IMR-90 (cell line): ENCODE results near the gene GYG2. TPM values are rescaled to one million over a fixed set of nuclear protein-coding genes. Genes with fewer than 3 reads are reported as not detected.
"Not testable (repeated sequence)": the region's sequence is repeated elsewhere in the genome, so short reads cannot be mapped to it uniquely, and the experiment has no call there.

ENCODE experiments used
- ATAC-seq: fragments of 200-7000 bp; cut with Tn5 transposase; 2 replicates; pipeline ENCODE4 v1.9.1; 2020; ENCODE audit warnings: low read depth, mild to moderate bottlenecking, moderate library complexity
- BruUV-seq: library from RNA; stranded (reverse); fragments of 400-500 nt; replicated peaks from 2 replicates; lab custom pipeline; 2021; lab: Mats Ljungman, UMichigan
- CTCF ChIA-PET: fragments of 300-600 bp; formaldehyde crosslinking; extraction: SDS; loops from one replicate; lab custom pipeline; 2021; ENCODE audit warnings: antibody characterized with exemption; lab: Yijun Ruan, JAX
- POLR2A ChIA-PET: fragments of 300-600 bp; sonication (Branson Sonifier 250); formaldehyde crosslinking; loops from one replicate; lab custom pipeline; 2022; ENCODE audit warnings: antibody characterized with exemption; ENCODE audit not compliant: unreplicated experiment; lab: Charles Lee
- DNase-seq: peaks from one replicate; pipeline ENCODE4 v3.0.0; 2013
- H2AFZ ChIP-seq: replicated peaks from 2 replicates; pipeline ENCODE3; 2013; ENCODE audit warnings: low read length, mild to moderate bottlenecking; ENCODE audit not compliant: poor library complexity
- H2AK5ac ChIP-seq: 2 replicates; pipeline ENCODE4 v1.6.1; 2013; ENCODE audit warnings: low read depth, low read length, inconsistent platforms
- H2AK9ac ChIP-seq: replicated peaks from 2 replicates; pipeline ENCODE3; 2013; ENCODE audit warnings: mild to moderate bottlenecking, low read depth, low read length, moderate library complexity; ENCODE audit not compliant: poor library complexity
- H2BK120ac ChIP-seq: 2 replicates; pipeline ENCODE4 v1.6.1; 2013; ENCODE audit warnings: low read depth, low read length, inconsistent platforms
- H2BK15ac ChIP-seq: 3 replicates; pipeline ENCODE4 v1.6.1; 2013; ENCODE audit warnings: low read depth, low read length, inconsistent platforms
- H2BK20ac ChIP-seq: 2 replicates; pipeline ENCODE4 v1.6.1; 2013; ENCODE audit warnings: low read depth, mild to moderate bottlenecking, inconsistent platforms, low read length, moderate library complexity
- H2BK5ac ChIP-seq: 2 replicates; pipeline ENCODE4 v1.6.1; 2013; ENCODE audit warnings: mild to moderate bottlenecking, low read depth, low read length, inconsistent platforms; ENCODE audit not compliant: poor library complexity, severe bottlenecking
- H3K14ac ChIP-seq: replicated peaks from 2 replicates; pipeline ENCODE4 v1.6.1; 2013; ENCODE audit warnings: low read depth, low read length, inconsistent platforms
- H3K18ac ChIP-seq: 2 replicates; pipeline ENCODE4 v1.6.1; 2013; ENCODE audit warnings: low read depth, low read length, control low read depth
- H3K23ac ChIP-seq: 2 replicates; pipeline ENCODE4 v1.6.1; 2013; ENCODE audit warnings: low read depth, low read length, inconsistent platforms
- H3K27ac ChIP-seq: 2 replicates; pipeline ENCODE4 v1.5.1; 2013; ENCODE audit warnings: mild to moderate bottlenecking, control low read depth, low read length; ENCODE audit not compliant: insufficient read depth
- H3K27me3 ChIP-seq: 2 replicates; pipeline ENCODE4 v1.6.1; 2013; ENCODE audit warnings: low read length; ENCODE audit not compliant: control insufficient read depth, insufficient read depth
- H3K36me3 ChIP-seq: 2 replicates; pipeline ENCODE4 v1.6.1; 2013; ENCODE audit warnings: low read length, mixed read lengths; ENCODE audit not compliant: control insufficient read depth, insufficient read depth
- H3K4ac ChIP-seq: 2 replicates; pipeline ENCODE4 v1.6.1; 2013; ENCODE audit warnings: low read depth, low read length, inconsistent platforms
- H3K4me1 ChIP-seq: 2 replicates; pipeline ENCODE4 v1.6.1; 2013; ENCODE audit warnings: low read length, mixed read lengths; ENCODE audit not compliant: control insufficient read depth, insufficient read depth
- H3K4me2 ChIP-seq: 2 replicates; pipeline ENCODE4 v1.6.1; 2013; ENCODE audit warnings: low read depth, mild to moderate bottlenecking, control low read depth, low read length, moderate library complexity
- H3K4me3 ChIP-seq: 2 replicates; pipeline ENCODE4 v1.5.1; 2013; ENCODE audit warnings: low read depth, mild to moderate bottlenecking, control low read depth, low read length, moderate library complexity; ENCODE audit not compliant: insufficient read depth
- H3K56ac ChIP-seq: 2 replicates; pipeline ENCODE4 v1.6.1; 2013; ENCODE audit warnings: low read length, inconsistent platforms; ENCODE audit not compliant: insufficient read depth; ENCODE audit errors: extremely low read depth
- H3K79me1 ChIP-seq, 2 experiments: 2 replicates each; pipeline ENCODE4 v1.6.1; 2013; ENCODE audit warnings: low read length in 2 of 2, inconsistent platforms in 1 of 2, low read depth in 1 of 2
- H3K9ac ChIP-seq: 2 replicates; pipeline ENCODE4 v1.6.1; 2013; ENCODE audit warnings: low read depth, low read length, control low read depth
- H3K9me1 ChIP-seq: 2 replicates; pipeline ENCODE4 v1.6.1; 2013; ENCODE audit warnings: low read length, inconsistent platforms; ENCODE audit not compliant: insufficient read depth
- H3K9me3 ChIP-seq: 2 replicates; pipeline ENCODE4 v1.6.1; 2013; ENCODE audit warnings: low read length; ENCODE audit not compliant: control insufficient read depth, insufficient read depth
- H4K20me1 ChIP-seq: 2 replicates; pipeline ENCODE4 v1.6.1; 2013; ENCODE audit warnings: low read length, inconsistent platforms; ENCODE audit not compliant: insufficient read depth
- H4K5ac ChIP-seq: 2 replicates; pipeline ENCODE4 v1.6.1; 2013; ENCODE audit warnings: mild to moderate bottlenecking, low read depth, low read length, control low read depth
- H4K8ac ChIP-seq, 2 experiments: 2 replicates each; pipeline ENCODE4 v1.6.1; 2013; ENCODE audit warnings: low read depth in 2 of 2, low read length in 2 of 2, control low read depth in 1 of 2, inconsistent platforms in 1 of 2
- H4K91ac ChIP-seq: 2 replicates; pipeline ENCODE4 v1.6.1; 2013; ENCODE audit warnings: low read depth, low read length, inconsistent platforms; ENCODE audit not compliant: insufficient read depth
- RAD21 ChIP-seq: IDR thresholded peaks from 2 replicates; pipeline ENCODE4 v1.6.1; 2012; ENCODE audit warnings: low read length, improper control_type of control experiment
- WGBS, 2 experiments: methylation state at CpG; one replicate each; pipeline versions ENCODE4 v1.1.5 to v1.1.7; 2013; ENCODE audit warnings: missing lambda C conversion rate in 2 of 2; ENCODE audit not compliant: insufficient read length in 1 of 2; ENCODE audit errors: extremely low coverage in 2 of 2; 5-methylcytosine and 5-hydroxymethylcytosine counted together
- dilution Hi-C: fragments of 300-500 bp; cut with HindIII; formaldehyde crosslinking; loops from one replicate; pipeline ENCODE4 v1.14.3; 2018; ENCODE audit warnings: low sequenced_read_pairs; ENCODE audit not compliant: unreplicated experiment
- in situ Hi-C: fragments of 300-500 bp; cut with MboI; formaldehyde crosslinking; loops from 3 replicates; pipeline ENCODE4 v1.14.3; 2019; ENCODE audit warnings: low sequenced_read_pairs, inconsistent platforms, mixed read lengths
- intact Hi-C: fragments of 100-400 bp; cut with micrococcal nuclease; formaldehyde crosslinking; loops from 2 replicates; pipeline ENCODE4 v1.10.0; 2022
- polyA plus RNA-seq, 3 experiments: library from polyadenylated mRNA; depleted of rRNA; stranded (reverse); fragments of >200 nt; gene quantifications; 2 replicates each; pipeline ENCODE4 v1.2.3, GENCODE V29; 2012; ENCODE audit warnings: low replicate concordance in 1 of 3
- total RNA-seq: library from RNA; depleted of rRNA; stranded (reverse); fragments of >200 nt; gene quantifications from 2 replicates; pipeline ENCODE4 v1.2.3, GENCODE V29; 2012
- TF ChIP-seq, protein P1 (sequence below): conservative IDR thresholded peaks from 2 replicates; pipeline ENCODE4 v1.5.1; 2012; ENCODE audit warnings: mild to moderate bottlenecking, low read depth, low read length, improper control_type of control experiment

The GYG2 gene
- total and polyA plus RNA-seq, 2 of the 4 experiments (the other 2 are of a cell fraction), result 9.6 to 13.1 TPM

DNA sequence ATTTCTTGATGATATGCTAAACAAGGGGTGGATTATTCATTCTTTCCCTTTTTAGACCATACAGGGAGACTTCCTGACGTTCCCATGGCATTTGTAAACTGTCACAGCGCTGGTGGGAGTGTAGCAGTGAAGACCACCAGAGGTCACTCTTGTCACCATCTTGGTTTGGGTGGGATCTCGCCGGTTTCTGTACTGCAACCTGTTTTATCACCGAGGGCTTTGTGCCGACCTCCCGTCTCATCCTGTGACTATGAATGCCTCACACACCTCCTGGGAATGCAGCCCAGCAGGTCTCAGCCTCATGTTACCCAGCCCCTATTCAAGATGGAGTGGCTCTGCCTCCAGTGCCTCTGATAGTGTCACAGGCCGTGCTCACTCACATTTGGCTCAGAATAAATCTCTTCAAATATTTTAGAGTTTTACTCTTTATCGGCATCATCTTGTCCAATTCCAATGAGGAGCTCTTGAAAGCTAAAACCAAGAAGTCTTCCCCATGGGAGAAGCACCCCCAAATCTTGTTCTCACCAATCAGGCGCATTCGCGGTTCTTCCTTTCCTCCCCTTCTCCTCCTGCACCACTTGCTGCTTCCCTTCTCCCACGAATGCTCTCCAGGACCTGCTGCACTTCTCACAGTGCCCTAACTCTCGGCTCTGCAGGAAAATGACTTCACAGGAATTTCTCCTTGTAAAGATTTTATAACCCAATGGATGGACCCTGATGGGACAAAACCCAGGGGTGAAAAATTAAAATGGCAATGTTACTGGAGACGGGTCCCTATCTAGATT is 61.2 kb downstream of the GYG2 start:
- TF ChIP-seq RAD21, result 0 out of 2 replicates have a peak, but pooled peaks have one; percentile 7
- TF ChIP-seq, protein P1, sequence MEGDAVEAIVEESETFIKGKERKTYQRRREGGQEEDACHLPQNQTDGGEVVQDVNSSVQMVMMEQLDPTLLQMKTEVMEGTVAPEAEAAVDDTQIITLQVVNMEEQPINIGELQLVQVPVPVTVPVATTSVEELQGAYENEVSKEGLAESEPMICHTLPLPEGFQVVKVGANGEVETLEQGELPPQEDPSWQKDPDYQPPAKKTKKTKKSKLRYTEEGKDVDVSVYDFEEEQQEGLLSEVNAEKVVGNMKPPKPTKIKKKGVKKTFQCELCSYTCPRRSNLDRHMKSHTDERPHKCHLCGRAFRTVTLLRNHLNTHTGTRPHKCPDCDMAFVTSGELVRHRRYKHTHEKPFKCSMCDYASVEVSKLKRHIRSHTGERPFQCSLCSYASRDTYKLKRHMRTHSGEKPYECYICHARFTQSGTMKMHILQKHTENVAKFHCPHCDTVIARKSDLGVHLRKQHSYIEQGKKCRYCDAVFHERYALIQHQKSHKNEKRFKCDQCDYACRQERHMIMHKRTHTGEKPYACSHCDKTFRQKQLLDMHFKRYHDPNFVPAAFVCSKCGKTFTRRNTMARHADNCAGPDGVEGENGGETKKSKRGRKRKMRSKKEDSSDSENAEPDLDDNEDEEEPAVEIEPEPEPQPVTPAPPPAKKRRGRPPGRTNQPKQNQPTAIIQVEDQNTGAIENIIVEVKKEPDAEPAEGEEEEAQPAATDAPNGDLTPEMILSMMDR, result 0 out of 2 replicates have a peak, but pooled peaks have one; percentile 21
- DNase-seq, H2BK120ac ChIP-seq, H3K9me1 ChIP-seq, H3K27me3 ChIP-seq, H2BK20ac ChIP-seq, H3K4me1 ChIP-seq, BruUV-seq, H2AFZ ChIP-seq, H4K20me1 ChIP-seq, H3K9ac ChIP-seq, H3K14ac ChIP-seq, CTCF ChIA-PET, dilution Hi-C loops, H2AK5ac ChIP-seq, H3K36me3 ChIP-seq, H2AK9ac ChIP-seq, H2BK15ac ChIP-seq, H3K79me1 ChIP-seq, H3K18ac ChIP-seq, H3K56ac ChIP-seq, H4K91ac ChIP-seq, H3K23ac ChIP-seq, H3K9me3 ChIP-seq, H3K4ac ChIP-seq, H2BK5ac ChIP-seq, H4K5ac ChIP-seq, H3K27ac ChIP-seq, POLR2A ChIA-PET: not testable (repeated sequence)
- H3K4me2 ChIP-seq, result peak overlapping the region; percentile 93
- 55% methylated on average over 4 of the region's 15 CpGs; no CpG with 5 or more reads in 1 of the 2 experiments for WGBS, 2 experiments
- intact Hi-C loops, result loop anchor here (5.0 kb wide), 1 partner anchor 113 kb away; no protein-coding TSS in a partner anchor
- in situ Hi-C loops, result loop anchor here (25.0 kb wide), 1 partner anchor 747 kb away; no protein-coding TSS in a partner anchor
- ATAC-seq, result peak; percentile 59
- 0 out of 4 replicates have a peak overlapping the region, but pooled peaks of 1 of the 2 experiments have one; percentile 67 for H4K8ac ChIP-seq
- H3K4me3 ChIP-seq, result peak overlapping the region; percentile 49

DNA sequence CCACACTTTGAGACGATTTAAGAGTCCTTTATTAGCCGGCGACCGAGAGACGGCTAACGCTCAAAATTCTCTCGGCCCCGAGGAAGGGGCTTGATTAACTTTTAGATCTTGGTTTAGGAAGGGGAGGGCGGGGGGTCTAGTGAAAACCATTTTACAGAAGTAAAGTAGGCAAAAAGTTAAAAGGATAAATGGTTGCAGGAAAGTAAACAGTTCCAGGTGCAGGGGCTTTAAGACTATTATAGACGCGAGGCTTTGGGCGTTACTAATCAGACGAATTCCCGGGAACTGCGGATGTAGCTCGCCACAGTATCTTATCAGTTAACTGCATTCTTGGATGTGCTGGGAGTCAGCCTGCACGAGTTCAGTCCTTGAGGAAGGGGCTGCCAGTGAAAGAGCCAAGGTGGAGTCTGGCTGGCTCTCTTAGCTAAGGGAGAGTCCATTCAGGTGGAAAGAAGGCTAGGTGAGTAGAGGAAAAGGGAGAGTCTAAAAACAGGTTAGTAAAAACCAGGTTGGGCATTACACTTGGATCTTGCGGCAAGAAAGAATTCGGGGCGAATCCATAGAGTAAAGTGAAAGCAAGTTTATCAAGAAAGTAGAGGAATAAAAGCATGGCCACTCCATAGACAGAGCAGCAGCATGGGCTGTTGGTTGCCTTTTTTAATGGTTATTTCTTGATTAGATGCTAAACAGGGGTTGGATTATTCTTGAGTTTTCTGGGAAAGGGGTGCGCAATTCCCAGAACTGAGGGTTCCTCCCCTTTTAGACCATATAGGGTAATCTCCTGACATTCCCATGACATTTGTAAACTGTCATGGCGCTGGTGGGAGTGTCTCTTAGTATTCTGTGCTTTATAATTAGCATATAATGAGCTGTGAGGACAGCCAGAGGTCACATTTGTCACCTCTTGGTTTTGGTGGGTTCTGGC is 62.1 kb downstream of the GYG2 start:
- BruUV-seq, H2BK5ac ChIP-seq, DNase-seq, H4K5ac ChIP-seq, ATAC-seq, H2BK15ac ChIP-seq, H3K36me3 ChIP-seq, H3K4me2 ChIP-seq, H3K27ac ChIP-seq, H3K9me1 ChIP-seq, H3K9me3 ChIP-seq, POLR2A ChIA-PET, H3K4me3 ChIP-seq, H3K9ac ChIP-seq, H3K27me3 ChIP-seq, H3K4me1 ChIP-seq, H3K4ac ChIP-seq, dilution Hi-C loops, CTCF ChIA-PET, H3K14ac ChIP-seq, H3K56ac ChIP-seq, H3K23ac ChIP-seq, H3K18ac ChIP-seq, H4K8ac ChIP-seq, H4K91ac ChIP-seq, H2BK120ac ChIP-seq, H3K79me1 ChIP-seq, H2BK20ac ChIP-seq, intact Hi-C loops, H4K20me1 ChIP-seq, H2AK9ac ChIP-seq, H2AK5ac ChIP-seq, H2AFZ ChIP-seq: not testable (repeated sequence)
- 55% methylated on average over 5 of the region's 22 CpGs; no CpG with 5 or more reads in 1 of the 2 experiments for WGBS, 2 experiments
- in situ Hi-C loops, result loop anchor here (25.0 kb wide), 1 partner anchor 747 kb away; no protein-coding TSS in a partner anchor
